NCI-H1048 (cell line): ENCODE measurements around the gene POGLUT2.

Source experiments
- DNase-seq: peaks from one replicate; lab custom pipeline; 2025; lab: John Stamatoyannopoulos, UW

The POGLUT2 gene

DNA sequence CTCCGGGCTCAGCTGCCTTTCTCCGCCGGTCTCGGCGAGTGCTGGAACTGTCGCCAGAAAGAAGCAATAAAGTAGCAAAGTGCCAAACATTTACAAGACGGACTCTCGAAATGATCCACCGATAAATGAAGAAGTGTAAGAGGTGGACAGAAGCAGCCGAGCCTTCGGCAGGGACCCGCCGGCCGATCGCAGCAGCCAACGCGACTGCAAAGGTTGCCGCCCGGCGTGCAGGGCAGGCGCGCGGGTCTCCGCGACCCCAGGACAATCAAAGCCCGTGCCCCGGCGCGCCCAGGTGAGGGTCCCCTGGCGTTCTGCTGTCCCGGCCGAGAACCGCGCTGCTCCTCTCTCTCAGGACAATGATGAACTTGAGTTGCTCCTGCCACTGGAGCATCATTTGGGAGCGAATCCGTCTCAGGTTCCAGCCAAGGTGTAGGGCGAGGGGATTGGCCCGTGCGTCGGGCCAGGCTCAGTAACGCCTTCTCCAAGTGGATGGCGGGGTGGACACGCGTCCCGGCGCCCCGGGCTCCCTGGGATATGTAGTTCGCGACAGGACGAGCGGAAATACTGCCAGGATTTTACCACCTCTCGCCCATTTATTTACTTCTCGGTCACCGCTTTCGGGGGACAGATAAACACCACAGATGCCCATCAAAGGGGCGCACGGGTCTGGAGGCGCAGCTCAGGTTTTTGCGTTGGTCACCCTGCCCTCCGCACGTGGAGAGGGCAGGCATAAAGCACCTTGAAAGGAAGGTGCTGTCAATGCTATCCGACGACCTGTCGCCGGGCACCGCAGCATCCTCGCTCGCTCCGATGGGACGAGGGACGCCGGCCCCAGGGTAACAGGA, at the start of gene POGLUT2, which contains the start of gene BIVM:
Gene POGLUT2, minus strand, starts transcription at position 396 of the 845 bp plus-strand sequence. Its CDS starts 306 bp downstream, at position 90.
Gene BIVM, plus strand, starts transcription at position 539 of the 845 bp plus-strand sequence. CDS start 8,149 bp downstream, outside the sequence.
- peak; percentile 87 for DNase-seq

DNA sequence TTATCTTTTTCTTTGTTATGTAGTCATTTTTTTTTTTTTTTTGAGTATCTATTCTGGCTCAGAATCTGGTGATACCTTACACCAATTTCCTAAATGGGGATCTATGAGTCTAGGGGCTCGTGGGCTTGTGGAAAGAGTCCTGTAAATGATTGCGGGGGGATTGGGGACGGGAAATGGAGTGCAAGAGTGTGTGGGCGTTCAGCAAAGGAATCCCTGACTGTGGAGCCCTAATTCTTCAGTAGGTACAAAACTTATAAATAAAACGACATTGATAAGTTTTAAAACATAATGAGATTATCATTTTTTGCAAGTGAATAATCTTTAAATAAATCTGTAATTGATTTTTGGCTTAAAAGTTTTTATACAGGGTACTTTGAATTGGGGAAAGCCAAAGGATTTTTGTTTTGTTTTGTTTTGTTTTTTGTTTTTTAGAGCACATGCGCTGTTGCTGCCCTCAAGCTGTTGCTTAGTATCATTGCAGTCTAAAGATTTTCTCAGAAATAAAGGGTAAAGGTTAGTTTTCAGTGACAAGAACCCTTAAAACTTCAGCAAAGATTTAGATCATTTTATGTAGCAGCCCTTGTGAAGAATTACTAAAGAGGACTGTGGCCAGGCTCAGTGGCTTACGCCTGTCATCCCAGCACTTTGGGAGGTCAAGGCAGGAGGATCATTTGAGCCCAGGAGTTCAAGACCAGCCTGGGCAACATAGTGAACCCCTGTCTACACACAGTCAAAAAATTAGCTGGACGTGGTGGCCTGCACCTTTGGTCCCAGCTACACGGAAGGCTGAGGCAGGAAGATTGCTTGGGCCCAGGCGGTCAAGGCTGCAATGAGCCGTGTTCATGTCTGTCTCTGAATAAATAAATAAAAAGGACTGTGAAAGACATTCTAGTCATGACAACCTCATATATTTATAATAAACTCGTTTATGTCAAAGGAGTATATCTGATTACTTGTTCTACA, 48.8 kb upstream of the POGLUT2 start:
- no peak for DNase-seq

DNA sequence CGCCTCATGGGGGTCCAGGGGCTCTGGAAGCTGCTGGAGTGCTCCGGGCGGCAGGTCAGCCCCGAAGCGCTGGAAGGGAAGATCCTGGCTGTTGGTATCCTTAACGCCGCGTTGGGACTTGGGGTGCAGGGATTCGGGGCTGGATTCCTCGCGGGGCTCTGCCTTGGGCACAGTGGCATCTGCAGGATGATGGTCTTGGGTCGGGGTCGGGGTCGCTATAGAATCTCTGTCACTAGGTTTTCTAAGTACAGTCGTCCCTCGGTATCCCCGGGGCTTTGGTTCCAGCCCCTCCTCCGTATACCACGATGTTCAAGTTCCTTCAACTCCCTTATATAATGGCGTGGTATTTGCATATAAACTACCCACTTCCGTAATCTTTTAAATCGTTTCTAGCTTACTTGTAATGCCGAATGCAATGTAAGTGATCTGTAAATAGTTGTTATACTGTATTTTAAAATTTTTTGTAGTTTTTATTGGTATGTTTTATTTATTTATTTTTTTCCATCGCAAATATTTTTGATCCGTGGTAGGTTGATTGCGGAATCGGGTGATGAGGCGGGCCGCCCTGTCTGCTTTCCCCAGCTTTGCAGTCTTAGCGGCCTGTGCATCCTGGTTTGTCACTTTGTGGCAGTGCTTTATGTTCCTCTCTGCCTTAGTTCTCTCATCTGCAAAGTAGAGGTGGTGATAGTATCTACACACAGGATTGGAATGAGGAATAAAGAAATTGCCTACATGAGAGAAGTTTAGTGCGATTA, 47.7 kb upstream of the POGLUT2 start:
- peak; percentile 21 for DNase-seq

DNA sequence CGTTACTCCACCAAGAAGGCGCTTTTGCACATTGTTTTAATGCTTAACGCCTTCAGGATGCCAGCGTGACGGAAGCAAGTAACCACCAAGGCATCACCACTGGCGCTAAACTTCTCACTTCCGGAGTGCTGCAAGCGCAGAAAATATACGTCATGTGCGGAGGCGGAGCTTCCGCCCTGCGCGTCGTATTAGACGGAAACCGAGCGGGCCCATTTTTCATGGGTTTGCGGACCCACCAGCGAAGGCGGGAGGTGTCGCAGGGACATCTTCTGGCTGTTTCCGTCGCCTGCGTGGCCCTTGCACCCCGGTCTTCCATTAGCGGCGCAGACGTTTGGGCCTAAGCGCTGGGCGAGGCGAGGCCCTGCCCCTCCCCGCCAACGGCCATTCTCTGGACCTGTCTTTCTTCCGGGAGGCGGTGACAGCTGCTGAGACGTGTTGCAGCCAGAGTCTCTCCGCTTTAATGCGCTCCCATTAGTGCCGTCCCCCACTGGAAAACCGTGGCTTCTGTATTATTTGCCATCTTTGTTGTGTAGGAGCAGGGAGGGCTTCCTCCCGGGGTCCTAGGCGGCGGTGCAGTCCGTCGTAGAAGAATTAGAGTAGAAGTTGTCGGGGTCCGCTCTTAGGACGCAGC, 47.0 kb upstream of the POGLUT2 start, which contains the start of gene ERCC5:
Gene ERCC5, plus strand, starts transcription at position 403 of the 631 bp plus-strand sequence. CDS start 235 bp downstream, outside the sequence.
- DNase-seq = peak; percentile 94

DNA sequence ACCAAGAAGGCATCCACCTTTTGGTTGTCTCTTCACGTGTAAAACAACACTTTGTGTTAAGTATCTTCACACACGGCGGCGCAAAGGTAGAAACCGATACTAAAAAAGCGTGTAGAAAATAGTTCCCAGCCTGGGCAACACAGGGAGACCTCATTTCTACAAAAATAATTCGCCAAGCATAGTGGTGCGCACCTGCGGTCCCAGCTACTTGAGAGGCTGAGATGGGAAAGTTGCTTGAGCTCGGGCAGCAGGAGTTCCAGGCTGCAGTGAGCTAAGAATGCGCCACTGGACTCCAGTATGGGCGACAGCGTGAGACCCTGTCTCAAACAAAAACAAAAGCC, 46.5 kb upstream of the POGLUT2 start:
- DNase-seq = no peak

DNA sequence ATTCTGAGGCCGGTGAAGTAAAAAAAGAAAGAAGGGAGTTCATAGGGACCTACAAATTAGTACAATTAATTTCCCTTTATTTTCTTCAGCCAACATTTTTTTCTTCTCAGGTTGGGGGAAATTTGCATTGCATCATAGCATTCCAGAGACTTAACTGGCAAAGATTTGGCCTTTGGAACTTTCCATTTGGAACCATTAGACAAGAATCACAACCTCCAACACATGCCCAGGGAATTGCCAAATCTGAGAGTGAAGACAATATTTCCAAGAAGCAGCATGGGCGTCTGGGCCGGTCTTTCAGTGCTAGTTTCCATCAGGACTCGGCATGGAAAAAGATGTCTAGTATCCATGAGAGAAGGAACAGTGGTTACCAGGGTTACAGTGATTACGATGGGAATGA, 40.7 kb upstream of the POGLUT2 start:
- no peak for DNase-seq

DNA sequence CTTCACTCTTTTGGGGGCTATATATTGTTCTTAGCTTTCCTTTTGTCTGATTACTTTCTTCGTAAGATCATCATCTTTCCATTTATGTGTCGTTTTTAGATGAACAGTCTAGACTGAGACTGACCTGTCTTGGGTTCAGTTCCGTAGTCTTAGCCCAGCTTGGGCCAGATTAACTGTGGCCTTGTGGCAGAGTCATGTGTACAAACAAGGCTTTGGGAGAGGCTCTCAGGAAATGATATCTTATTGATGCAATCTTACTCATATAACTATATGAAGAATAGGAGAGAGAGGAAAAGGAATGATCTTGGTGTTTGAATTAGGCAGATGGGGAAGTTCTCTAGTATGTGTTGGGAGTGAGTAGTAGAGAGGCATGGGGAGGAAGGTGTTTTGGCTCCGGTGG, 40.2 kb upstream of the POGLUT2 start:
- DNase-seq = no peak

DNA sequence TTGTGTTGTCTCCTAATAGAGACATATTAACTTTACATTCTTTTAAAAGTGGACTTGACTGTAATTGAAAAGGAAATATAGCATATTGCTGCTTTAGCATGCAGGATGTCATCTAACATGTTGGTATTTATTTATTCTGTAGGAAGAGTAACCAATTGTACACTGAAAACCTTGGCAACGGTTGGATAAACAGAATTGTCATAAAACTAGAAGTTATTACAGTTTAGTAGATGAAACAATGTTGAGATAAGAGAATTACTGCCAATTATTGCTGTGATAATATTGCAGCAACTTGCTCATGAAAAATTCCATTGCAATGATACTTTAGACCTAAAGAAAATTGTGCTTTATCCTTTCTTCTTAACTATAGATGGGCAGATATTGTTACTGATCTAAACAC, 39.5 kb upstream of the POGLUT2 start:
- no peak for DNase-seq

DNA sequence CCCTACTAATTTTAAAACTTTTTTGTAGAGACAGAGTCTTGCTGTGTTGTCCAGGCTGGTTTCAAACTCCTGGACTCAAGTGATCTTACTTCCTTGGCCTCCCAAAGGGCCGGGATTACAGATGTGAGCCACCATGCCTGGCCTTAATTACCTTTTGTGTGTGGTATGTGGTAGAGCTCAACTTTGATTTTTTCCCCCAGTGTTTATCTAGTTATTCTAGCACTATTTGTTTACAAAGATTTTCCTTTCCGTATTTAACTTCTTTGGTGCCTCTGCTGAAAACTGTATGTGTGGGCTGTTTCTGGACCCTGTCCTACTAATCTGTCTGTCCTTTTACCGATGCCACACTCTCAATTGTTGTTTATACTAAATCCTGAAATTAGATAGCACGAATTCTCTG, 37.7 kb upstream of the POGLUT2 start:
- no peak for DNase-seq

DNA sequence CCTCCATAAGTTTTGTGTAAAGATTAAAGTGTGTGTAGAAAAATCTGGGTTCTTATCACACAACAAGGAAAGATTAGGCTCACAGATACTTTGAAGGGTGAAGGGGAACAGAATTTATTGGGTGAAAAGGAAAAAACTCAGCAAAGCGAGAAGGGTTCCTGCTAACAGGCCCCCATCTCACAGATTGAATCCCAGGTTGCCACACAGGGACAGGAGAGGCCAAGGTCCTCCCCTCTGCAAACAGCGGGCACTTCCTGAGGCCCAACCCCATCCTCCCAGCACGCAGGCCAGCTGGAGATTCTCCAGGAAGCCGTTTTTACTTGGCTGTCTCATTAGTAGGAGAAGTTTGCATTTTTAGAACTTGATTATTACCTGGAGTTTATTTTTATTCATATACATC, 31.9 kb upstream of the POGLUT2 start:
- no peak for DNase-seq

DNA sequence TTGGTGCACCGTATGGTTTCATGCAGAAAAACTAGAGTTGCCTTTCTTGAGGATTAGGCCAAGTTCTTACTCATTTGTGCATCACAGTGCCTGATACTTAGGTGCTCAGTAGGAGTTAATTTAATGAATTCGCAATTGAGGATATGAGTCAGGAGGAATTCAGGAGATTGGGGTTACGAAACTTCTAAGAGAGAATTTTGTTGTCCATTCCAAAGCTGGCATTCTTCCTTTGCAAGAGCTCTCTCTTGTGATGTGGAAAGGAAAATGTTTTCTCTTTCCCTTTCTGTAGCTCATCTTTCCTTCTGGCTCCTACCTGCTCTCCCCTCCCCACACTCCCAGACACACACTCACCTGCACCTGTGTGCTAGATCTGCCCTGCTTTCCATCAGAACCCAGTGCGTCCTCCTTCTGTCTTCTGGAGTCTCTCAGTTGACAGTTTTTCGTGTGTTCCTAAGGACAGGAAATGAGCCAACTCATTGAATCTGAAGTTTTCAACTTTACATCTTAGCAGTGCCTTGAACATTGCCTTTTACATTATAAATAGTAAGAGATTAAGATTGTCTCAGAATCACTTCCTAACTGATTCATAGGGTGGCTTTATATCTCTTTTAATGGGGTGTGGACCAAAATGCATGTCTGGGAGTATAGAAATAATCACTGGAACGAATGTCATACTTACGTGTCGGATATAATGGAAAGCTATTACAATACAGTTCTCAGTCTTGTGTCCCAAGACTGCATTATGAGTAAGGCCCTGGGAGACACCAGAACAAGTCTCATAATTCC, 27.3 kb upstream of the POGLUT2 start:
- no peak for DNase-seq

DNA sequence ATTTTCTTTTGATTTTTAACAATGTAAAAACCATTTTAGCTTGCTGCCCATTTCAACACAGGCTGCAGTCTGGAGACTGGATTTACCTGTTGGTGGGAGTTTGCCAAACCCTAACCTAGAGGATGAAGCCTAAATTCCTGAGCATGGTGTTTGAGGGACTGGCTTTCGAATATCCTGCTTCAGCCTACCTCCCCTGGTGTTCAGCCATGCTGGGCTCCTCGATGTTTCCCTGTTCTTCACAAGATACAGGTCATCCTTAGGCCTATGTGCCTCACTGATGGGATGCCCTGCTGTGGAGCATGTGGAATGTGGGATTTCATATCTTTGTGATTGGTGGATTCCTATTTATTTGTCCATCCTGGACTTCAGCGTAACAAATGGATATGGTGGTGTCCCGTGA, 26.6 kb upstream of the POGLUT2 start:
- DNase-seq = no peak

DNA sequence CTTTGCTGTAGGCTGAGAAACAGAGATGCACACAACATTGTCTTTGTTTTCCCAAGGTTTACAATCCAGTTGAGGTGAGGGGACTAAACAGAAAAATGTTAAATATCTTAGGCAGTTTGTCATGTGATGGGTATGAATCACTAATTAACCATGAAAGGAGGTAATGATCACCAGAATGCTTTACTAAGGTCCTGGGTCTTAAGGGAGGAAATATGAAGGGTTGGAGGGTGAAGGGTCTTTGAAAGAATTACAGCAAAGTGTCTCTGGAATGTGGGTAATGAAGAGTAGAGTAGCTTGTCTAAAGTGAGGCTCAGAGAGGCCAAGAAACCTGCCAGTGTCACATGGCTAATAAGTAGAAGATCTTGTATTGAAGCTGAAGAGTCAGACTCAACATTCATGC, 19.1 kb upstream of the POGLUT2 start:
- no peak for DNase-seq

DNA sequence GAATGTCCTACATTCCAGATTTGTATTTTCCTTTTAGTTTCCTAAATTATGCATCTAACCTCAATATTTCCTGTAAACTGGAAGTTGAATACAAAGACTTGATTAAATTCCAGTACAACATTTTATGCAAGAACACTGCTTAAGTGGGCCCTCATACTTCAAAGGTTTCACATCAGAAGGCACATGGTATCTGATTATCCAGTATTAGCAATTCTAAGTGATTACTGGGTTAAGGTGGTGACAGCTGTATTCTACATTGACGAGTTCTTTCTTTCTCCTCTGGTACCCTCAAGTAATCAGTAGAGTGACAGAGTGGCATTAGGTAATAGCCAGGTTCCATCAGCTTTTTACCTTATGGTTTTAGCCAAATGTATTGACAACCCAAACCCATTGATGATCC, 18.5 kb upstream of the POGLUT2 start:
- no peak for DNase-seq

DNA sequence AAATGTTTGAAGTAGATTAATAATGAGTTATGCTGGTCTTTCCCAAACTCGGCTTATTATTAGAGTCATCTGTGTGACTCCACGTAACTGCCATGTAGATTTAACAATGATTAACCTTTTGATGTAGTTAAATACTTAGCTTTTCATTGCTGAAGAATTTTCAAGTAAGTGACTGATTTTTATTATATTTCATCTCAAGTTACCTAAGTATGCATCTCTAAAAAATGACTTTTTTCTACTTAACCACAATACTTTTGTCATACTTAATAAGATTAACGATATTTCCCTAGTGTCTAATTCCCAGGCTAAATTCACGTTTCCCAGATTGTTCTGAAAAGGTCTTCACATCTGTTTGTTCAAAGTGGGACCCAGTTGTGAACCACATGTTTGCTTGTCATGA, 17.9 kb upstream of the POGLUT2 start:
- DNase-seq = no peak

DNA sequence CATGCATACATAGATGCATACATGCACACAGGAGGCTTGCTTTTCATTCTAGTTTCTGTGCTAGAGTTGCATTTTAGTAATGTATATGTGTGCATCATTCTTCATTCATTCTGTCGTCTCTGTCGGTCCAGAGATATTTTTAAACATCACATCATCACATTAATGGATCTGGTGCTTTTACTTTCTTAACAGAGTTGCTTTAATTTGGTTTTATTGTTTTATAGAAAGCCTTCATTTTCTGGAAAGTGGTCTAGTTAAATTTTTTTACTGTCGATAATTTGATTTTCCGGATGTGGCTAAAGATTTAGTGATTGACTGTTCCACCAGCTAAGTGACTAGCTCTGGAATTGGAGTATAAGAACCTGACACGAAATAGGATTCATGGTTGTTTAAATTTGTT, 17.0 kb upstream of the POGLUT2 start:
- no peak for DNase-seq

DNA sequence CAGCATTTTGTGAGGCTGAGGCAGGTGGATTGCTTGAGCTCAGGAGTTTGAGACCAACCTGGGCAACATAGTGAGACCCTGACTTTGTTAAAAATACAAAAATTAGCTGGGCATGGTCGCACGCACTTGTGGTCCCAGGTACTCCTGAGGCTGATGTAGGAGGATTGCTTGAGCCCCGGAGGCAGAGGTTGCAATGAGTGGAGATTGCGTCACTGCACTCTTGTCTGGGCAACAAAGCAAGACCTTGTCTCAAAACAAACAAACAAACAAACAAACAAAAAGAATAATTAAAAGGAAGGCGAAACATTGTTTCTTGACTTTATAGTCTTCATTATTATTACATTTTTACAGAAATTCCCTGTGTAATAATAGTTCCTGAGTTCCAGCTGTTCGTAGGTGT, 16.0 kb upstream of the POGLUT2 start:
- DNase-seq = no peak

DNA sequence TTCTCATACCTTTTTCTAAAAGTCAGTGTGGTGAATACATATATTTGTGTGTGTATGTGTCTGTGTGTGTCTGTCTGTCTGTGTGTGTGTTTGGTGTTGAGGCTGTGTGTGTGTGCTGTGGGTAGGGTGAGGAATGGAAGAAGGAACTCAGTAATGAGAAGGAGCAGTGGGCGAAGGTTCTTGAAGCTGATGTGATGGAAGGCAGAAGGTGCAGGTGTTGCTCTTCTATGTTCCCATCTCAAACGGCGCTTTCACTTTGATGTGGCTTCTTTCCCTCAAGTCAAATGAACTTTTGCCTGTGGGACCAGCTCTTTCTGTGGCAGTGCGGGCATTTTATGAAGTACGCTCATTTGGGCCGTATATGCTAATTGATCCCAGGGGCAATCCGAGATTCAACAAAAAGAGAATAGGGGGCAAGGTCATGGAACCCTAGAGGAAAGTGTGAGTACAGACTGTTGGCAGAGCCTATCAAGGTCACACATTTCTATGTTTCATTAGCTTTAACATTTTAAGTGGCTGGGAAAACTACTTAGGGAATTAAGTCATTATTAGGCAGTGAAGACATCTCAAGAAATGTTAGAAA, 15.3 kb upstream of the POGLUT2 start:
- DNase-seq = no peak

DNA sequence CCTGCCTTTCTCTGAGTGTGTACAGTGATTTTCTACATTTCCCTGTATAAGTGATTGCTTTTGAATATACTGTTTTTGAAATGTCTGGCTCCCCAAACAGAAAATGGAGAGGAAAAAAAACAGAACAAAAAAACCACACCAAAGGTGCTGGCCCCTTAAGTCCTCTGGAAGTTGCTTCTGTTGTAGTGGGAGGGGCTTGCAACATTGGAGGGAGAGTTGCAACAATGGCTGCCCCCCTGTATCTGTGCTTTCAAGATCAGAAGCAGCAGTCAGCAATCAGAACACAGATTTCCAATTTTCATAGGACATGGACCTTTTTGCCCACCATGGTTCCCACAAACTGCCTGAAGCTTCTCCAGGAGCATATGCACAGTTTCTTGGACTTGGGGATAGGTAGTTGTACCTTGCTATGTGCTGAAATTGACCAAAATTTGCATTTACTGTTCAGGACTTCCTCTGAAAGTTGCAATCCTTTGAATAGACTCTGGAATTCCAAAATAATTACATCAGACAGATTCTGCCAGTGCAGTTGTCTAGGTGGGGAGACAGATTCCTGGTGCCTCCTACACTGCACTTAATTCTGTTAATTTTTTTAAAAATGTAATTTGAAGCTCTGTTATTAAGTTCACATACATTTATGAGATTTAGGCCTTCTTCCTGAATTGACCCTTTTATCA, 14.0 kb upstream of the POGLUT2 start:
- no peak for DNase-seq

DNA sequence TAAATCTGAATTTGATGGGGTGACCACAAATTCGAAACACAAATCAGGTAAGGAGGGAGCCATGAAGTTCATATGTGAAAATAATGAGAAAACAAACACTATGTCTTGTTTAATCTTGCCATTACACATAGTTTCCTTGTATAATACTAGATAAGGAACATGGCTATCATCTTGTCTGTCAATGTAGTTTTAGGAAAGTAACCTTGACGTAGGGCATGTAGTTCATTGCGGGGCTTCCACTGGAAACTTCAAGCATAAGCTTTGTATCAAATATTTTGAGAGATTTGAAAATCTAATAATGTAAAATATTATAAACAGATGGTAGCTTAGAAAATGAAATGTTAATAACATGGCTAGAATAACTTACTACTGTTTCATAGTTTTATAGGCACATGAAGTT, 8.9 kb upstream of the POGLUT2 start:
- no peak for DNase-seq
